Peyer's patch (tissue), 4 donors: ENCODE data around the gene SPDYE6.
"Not testable (repeated sequence)": the region's sequence is repeated elsewhere in the genome, so short reads cannot be mapped to it uniquely, and the experiment has no call there.

Experiments
- POLR2A ChIP-seq, 2 donors: fragments of 450-650 bp; IDR thresholded peaks; one replicate each; pipeline ENCODE4 v1.5.1; 2017; ENCODE audit warnings: antibody characterized with exemption in 2 of 2, mild to moderate bottlenecking in 2 of 2, moderate library complexity in 2 of 2
- TF ChIP-seq, protein P1 (sequence below), 6 experiments: fragments of 450-650 bp in 4 of 6; fragments of 200-600 bp in 2 of 6; sonication (generic) in 1 of 6; IDR thresholded peaks; one replicate each; pipeline ENCODE4 v1.5.1; 2017 to 2019; ENCODE audit warnings: antibody characterized with exemption in 6 of 6, mild to moderate bottlenecking in 3 of 6, moderate library complexity in 1 of 6

DNA sequence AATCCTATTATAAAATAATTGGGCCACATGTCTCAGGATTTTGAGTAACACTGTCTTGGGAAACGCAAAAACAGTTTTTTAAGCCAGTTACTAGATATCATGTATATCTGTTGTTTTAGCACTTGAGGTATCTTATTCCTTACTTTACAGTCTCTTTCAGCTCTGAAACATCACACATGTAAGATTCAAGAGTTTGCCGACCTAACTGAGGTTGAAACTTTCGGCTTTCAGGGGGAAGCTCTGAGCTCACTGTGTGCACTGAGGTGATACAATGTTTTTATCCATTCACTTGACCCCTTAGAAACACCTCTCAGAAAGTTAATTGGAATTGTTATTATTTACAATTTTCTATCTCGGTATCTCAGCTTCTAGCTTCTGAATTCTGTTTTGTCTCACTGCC lies 18.8 kb downstream of the SPDYE6 start:
- TF ChIP-seq, protein P1, sequence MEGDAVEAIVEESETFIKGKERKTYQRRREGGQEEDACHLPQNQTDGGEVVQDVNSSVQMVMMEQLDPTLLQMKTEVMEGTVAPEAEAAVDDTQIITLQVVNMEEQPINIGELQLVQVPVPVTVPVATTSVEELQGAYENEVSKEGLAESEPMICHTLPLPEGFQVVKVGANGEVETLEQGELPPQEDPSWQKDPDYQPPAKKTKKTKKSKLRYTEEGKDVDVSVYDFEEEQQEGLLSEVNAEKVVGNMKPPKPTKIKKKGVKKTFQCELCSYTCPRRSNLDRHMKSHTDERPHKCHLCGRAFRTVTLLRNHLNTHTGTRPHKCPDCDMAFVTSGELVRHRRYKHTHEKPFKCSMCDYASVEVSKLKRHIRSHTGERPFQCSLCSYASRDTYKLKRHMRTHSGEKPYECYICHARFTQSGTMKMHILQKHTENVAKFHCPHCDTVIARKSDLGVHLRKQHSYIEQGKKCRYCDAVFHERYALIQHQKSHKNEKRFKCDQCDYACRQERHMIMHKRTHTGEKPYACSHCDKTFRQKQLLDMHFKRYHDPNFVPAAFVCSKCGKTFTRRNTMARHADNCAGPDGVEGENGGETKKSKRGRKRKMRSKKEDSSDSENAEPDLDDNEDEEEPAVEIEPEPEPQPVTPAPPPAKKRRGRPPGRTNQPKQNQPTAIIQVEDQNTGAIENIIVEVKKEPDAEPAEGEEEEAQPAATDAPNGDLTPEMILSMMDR (IDR thresholded peaks at IDR 0.05) = not testable (repeated sequence)
- not testable (repeated sequence) for TF ChIP-seq POLR2A (IDR thresholded peaks at IDR 0.05)
